Fibroblast of lung (primary cell): Measurements from ENCODE around the gene WDR11.

Experiments used
- EZH2 ChIP-seq: IDR thresholded peaks from 2 replicates; pipeline ENCODE4 v1.5.1; 2012; ENCODE audit warnings: low read length, control low read depth, mild to moderate bottlenecking; ENCODE audit errors: missing control alignments
- TF ChIP-seq, protein P1 (sequence below), 2 donors: IDR thresholded peaks in 1 of 2; conservative IDR thresholded peaks in 1 of 2; 1 replicate in 1 of 2; 2 replicates in 1 of 2; pipeline ENCODE4 v1.5.1; 2011 to 2012; ENCODE audit warnings: low read length in 2 of 2, control low read depth in 1 of 2, inconsistent platforms in 1 of 2, low read depth in 1 of 2, mild to moderate bottlenecking in 1 of 2

DNA sequence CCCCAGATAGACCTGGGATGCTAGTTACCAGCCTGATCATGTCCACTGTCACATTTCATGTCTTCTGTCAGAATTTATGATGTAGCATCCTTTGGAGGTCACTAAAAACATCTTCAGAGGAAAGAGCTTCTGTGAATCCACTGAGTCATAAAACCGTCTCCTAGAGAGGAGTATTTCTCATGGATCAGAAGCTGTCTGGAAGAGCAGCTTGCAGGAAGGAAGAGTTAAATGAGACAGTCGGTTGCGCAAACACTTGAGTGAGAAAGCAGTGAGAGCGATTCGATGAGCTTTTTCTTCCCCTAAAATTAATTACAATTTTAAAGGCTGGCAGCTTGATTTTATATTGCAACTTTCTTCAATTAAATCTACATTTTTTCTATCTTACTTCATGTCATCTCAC, 47.2 kb upstream of the WDR11 start:
- TF ChIP-seq, protein P1, sequence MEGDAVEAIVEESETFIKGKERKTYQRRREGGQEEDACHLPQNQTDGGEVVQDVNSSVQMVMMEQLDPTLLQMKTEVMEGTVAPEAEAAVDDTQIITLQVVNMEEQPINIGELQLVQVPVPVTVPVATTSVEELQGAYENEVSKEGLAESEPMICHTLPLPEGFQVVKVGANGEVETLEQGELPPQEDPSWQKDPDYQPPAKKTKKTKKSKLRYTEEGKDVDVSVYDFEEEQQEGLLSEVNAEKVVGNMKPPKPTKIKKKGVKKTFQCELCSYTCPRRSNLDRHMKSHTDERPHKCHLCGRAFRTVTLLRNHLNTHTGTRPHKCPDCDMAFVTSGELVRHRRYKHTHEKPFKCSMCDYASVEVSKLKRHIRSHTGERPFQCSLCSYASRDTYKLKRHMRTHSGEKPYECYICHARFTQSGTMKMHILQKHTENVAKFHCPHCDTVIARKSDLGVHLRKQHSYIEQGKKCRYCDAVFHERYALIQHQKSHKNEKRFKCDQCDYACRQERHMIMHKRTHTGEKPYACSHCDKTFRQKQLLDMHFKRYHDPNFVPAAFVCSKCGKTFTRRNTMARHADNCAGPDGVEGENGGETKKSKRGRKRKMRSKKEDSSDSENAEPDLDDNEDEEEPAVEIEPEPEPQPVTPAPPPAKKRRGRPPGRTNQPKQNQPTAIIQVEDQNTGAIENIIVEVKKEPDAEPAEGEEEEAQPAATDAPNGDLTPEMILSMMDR (conservative IDR thresholded peaks at IDR 0.05 in 1 of 2, IDR thresholded peaks at IDR 0.05 in 1 of 2; ENCODE audit: low read depth in 1 of 2, low read length in 2 of 2): no peak
- TF ChIP-seq EZH2: no peak
